ENCODE measurements around the gene GCG. TPM values are rescaled to one million over a fixed set of nuclear protein-coding genes. Genes with fewer than 3 reads are reported as not detected.

Gene GCG
- total RNA-seq, 1 donor from 2014 or later: 128 TPM

DNA sequence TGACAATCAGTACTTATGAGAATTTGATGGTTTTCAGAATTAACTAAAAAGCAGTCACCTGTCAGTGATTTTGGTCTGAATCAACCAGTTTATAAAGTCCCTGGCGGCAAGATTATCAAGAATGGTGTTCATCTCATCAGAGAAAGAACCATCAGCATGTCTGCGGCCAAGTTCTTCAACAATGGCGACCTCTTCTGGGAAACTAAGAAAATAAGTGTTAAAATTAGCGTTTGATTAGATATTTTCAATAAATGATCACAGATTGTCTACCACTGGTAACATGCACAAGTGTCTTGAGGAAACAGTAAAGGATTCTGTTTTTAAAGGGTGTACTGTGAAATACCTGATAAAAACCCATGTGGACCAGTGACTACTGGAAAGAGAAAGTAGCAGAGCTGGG lies 8.1 kb downstream of the GCG start:
- DNase-seq (ENCODE audit: low spot score, unreplicated experiment): no peak
- Mint-ChIP-seq H3K4me3 (ENCODE audit: low read depth) (no peak overlapping the region), H3K36me3 (ENCODE audit: insufficient read depth) (no peaks in the 10 kb centered on the region), H3K27me3 (peaks cover 26% of the 10 kb centered on the region), H3K9me3 (ENCODE audit: low read depth) (no peaks in the 10 kb centered on the region), H3K27ac (no peak overlapping the region), H3K4me1 (ENCODE audit: low read depth) (no peaks in the 10 kb centered on the region)
- TF ChIP-seq, protein P1, sequence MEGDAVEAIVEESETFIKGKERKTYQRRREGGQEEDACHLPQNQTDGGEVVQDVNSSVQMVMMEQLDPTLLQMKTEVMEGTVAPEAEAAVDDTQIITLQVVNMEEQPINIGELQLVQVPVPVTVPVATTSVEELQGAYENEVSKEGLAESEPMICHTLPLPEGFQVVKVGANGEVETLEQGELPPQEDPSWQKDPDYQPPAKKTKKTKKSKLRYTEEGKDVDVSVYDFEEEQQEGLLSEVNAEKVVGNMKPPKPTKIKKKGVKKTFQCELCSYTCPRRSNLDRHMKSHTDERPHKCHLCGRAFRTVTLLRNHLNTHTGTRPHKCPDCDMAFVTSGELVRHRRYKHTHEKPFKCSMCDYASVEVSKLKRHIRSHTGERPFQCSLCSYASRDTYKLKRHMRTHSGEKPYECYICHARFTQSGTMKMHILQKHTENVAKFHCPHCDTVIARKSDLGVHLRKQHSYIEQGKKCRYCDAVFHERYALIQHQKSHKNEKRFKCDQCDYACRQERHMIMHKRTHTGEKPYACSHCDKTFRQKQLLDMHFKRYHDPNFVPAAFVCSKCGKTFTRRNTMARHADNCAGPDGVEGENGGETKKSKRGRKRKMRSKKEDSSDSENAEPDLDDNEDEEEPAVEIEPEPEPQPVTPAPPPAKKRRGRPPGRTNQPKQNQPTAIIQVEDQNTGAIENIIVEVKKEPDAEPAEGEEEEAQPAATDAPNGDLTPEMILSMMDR (IDR thresholded peaks at IDR 0.05; ENCODE audit: unreplicated experiment): no peak

DNA sequence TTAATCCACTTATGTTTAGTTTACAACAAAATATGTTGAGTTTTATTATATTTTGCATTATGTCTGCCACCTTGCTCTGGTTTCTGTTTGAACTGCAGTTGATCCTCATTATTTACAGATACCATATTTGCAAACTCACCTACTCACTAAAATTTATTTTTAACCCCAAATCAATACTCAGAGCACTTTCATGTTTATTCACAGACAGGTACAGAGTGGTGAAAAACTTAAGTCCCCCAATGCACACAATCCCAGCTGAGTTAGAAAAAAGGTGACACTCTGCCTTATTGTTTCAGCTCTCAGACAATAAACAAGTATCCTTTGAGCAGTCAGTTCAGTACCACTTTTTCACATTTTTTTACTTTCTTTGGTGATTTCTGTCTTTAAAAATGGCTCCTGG lies 13.7 kb downstream of the GCG start:
- H3K27ac Mint-ChIP-seq: no peak overlapping the region
- H3K36me3 Mint-ChIP-seq (ENCODE audit: insufficient read depth): no peaks in the 10 kb centered on the region
- H3K4me3 Mint-ChIP-seq (ENCODE audit: low read depth): no peak overlapping the region
- no peak for DNase-seq (ENCODE audit: low spot score, unreplicated experiment)
- no peaks in the 10 kb centered on the region for H3K27me3 Mint-ChIP-seq
- peaks cover 6% of the 10 kb centered on the region for H3K4me1 Mint-ChIP-seq (ENCODE audit: low read depth)
- H3K9me3 Mint-ChIP-seq (ENCODE audit: low read depth): no peaks in the 10 kb centered on the region
- TF ChIP-seq, protein P1 (IDR thresholded peaks at IDR 0.05; ENCODE audit: unreplicated experiment): no peak

DNA sequence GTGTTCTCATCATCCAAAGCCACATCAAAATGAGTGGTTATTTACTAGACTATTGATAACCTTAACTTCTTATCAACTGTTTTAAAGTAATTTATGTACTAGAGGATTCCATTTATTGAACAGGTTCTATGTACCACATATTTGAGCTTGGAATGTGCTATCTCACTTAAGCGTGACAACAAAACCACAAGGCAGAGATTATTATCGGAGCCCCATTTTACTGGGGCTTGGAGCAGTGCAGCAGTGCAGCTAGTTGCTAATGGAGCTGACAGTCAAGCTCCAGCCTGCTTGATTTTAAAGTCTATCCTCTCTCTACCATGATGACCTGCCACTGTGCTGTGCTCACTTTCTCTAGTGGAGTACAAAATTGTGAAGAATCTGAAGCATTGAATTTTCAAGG lies 24.6 kb downstream of the GCG start:
- Mint-ChIP-seq H3K4me3 (ENCODE audit: low read depth) (no peak overlapping the region), H3K9me3 (ENCODE audit: low read depth) (peaks cover 9% of the 10 kb centered on the region), H3K27me3 (peaks cover 8% of the 10 kb centered on the region), H3K4me1 (ENCODE audit: low read depth) (no peaks in the 10 kb centered on the region), H3K27ac (no peak overlapping the region), H3K36me3 (ENCODE audit: insufficient read depth) (no peaks in the 10 kb centered on the region)
- DNase-seq (ENCODE audit: low spot score, unreplicated experiment): no peak
- TF ChIP-seq, protein P1 (IDR thresholded peaks at IDR 0.05; ENCODE audit: unreplicated experiment): no peak

DNA sequence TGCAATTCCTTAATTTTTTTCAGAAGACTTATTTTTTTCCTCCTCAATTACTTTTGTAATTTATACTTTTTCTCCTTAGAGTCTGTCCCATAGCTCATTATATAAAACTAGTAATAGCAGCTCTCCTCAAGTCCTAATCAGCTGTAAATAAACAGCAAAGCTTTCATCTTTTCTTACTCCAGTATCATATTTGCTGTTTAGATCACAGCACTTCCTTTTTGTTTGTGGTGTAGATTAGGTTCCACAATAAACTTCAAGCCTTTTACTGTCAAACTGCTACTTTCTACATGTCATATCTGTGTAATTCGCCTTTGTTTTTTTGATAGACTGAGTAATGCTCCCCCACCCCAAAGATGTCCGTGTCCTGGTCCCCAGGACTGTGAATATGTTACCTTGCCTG lies 25.5 kb downstream of the GCG start:
- H3K36me3 Mint-ChIP-seq (ENCODE audit: insufficient read depth): no peaks in the 10 kb centered on the region
- no peak overlapping the region for H3K27ac Mint-ChIP-seq
- TF ChIP-seq, protein P1 (IDR thresholded peaks at IDR 0.05; ENCODE audit: unreplicated experiment): no peak
- peaks cover 9% of the 10 kb centered on the region for H3K9me3 Mint-ChIP-seq (ENCODE audit: low read depth)
- no peaks in the 10 kb centered on the region for H3K4me1 Mint-ChIP-seq (ENCODE audit: low read depth)
- DNase-seq (ENCODE audit: low spot score, unreplicated experiment): no peak
- no peak overlapping the region for H3K4me3 Mint-ChIP-seq (ENCODE audit: low read depth)
- H3K27me3 Mint-ChIP-seq: peaks cover 8% of the 10 kb centered on the region

DNA sequence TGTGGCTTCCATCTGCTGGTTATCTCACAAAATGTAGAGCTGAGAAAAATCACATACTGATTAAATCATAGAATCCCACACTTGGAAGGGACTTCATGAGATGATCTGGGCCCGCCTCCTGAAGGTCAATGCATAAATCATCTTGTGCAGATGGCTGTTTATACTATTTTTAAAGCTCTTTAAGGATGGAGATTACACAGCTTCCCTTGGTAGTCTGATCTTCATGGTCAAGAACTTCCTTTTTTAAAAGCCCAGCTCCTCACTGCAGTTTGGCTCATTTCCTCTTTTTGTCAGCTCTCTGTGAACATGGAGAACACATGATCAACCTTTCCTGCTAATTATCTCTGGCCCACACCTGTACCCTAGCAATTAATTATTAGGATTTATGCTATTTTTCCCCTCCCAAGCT lies 25.9 kb downstream of the GCG start:
- no peak overlapping the region for H3K27ac Mint-ChIP-seq
- H3K27me3 Mint-ChIP-seq: peaks cover 8% of the 10 kb centered on the region
- H3K9me3 Mint-ChIP-seq (ENCODE audit: low read depth): peaks cover 9% of the 10 kb centered on the region
- TF ChIP-seq, protein P1 (IDR thresholded peaks at IDR 0.05; ENCODE audit: unreplicated experiment): no peak
- no peaks in the 10 kb centered on the region for H3K4me1 Mint-ChIP-seq (ENCODE audit: low read depth)
- no peaks in the 10 kb centered on the region for H3K36me3 Mint-ChIP-seq (ENCODE audit: insufficient read depth)
- DNase-seq (ENCODE audit: low spot score, unreplicated experiment): no peak
- H3K4me3 Mint-ChIP-seq (ENCODE audit: low read depth): no peak overlapping the region

Data from progenitor cell of endocrine pancreas (in vitro differentiated cells).